ENCODE measurements around the gene SVIL. TPM values are rescaled to one million over a fixed set of nuclear protein-coding genes. Genes with fewer than 3 reads are reported as not detected.

The SVIL gene
- polyA plus RNA-seq, 6 donors from 2014 or later: 0.35 to 3.9 (median 1.6) TPM; not detected in 3

DNA sequence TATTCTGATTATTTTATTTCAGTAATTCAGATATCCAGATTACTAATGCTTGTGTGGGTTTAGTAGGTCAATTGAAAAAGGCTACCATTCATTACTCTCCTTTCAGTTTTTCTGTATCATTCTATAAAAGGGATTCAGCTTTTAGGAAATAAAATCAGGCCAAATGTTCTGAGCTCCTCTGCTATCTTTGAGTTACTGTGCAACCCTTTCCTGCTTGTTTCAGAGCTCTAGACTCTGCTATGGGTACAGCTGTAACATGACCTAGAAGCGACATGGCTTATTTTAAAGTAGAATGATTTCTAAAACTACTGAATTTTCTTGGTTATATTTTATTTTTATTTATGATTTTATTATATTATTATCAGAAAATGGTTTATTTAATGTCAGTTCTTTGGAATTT lies 203.1 kb downstream of the SVIL start:
- ATAC-seq (ENCODE audit: low read depth in 2 of 2) (no peak), DNase-seq (no peak)
- Mint-ChIP-seq H3K9me3 (peaks cover 0 to 7% (median 2%) of the 10 kb centered on the region in 7 donors), H3K4me3 (no peak overlapping the region), H3K4me1 (peaks cover 0 to 2% (median 0%) of the 10 kb centered on the region in 3 donors), H3K27me3 (no peaks in the 10 kb centered on the region), H3K27ac (no peak overlapping the region), H3K36me3 (no peaks in the 10 kb centered on the region)

- no peaks in the 10 kb centered on the region for H3K36me3 Mint-ChIP-seq
- ATAC-seq (ENCODE audit: low read depth in 2 of 2): no peak
- peaks cover 0 to 2% (median 0%) of the 10 kb centered on the region in 3 donors for H3K4me1 Mint-ChIP-seq
- H3K27ac Mint-ChIP-seq: no peak overlapping the region
- no peaks in the 10 kb centered on the region for H3K27me3 Mint-ChIP-seq
- DNase-seq: no peak
- no peaks in the 10 kb centered on the region for H3K9me3 Mint-ChIP-seq
- no peak overlapping the region for H3K4me3 Mint-ChIP-seq
Measured at GRCh38 chr10:29430101-29430500, 204.7 kb downstream of the SVIL start.

GRCh38 chr10:29428486-29428885 lies 206.3 kb downstream of the SVIL start:
- Mint-ChIP-seq H3K27me3 (no peaks in the 10 kb centered on the region), H3K36me3 (peaks cover 0 to 6% of the 10 kb centered on the region in 2 donors), H3K4me1 (peaks cover 0 to 2% (median 0%) of the 10 kb centered on the region in 3 donors), H3K4me3 (no peak overlapping the region), H3K9me3 (no peaks in the 10 kb centered on the region), H3K27ac (no peak overlapping the region)
- DNase-seq: no peak
- ATAC-seq (ENCODE audit: low read depth in 2 of 2): no peak

GRCh38 chr10:29427667-29428066 lies 207.1 kb downstream of the SVIL start:
- DNase-seq: no peak
- Mint-ChIP-seq H3K4me3 (no peak overlapping the region), H3K4me1 (peaks cover 0 to 2% (median 0%) of the 10 kb centered on the region in 3 donors), H3K27ac (no peak overlapping the region), H3K36me3 (peaks cover 0 to 6% of the 10 kb centered on the region in 2 donors), H3K27me3 (no peaks in the 10 kb centered on the region), H3K9me3 (no peaks in the 10 kb centered on the region)
- no peak for ATAC-seq (ENCODE audit: low read depth in 2 of 2)

DNA sequence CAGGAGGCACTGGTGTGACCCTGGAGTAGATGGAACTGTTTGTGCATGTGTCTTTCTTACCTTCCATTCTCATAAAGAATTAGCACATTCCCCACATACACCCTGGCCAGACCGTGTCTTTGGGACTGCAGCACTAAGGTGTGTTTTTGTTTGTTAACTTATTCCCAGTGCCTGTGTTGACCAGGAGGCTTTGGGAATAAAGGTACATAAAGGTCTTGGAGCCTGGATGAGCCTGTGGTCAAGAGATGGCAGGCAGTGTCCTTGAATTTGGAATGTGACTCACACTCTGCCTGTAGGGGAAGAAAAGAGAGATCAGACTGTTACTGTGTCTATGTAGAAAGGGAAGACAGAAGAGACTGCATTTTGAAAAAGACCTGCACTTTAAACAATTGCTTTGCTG lies 208.4 kb downstream of the SVIL start:
- Mint-ChIP-seq H3K36me3 (peaks cover 0 to 6% of the 10 kb centered on the region in 2 donors), H3K9me3 (no peaks in the 10 kb centered on the region), H3K27ac (no peak overlapping the region), H3K27me3 (no peaks in the 10 kb centered on the region), H3K4me1 (peaks cover 0 to 2% (median 0%) of the 10 kb centered on the region in 3 donors), H3K4me3 (no peak overlapping the region)
- DNase-seq: no peak
- ATAC-seq (ENCODE audit: low read depth in 2 of 2): no peak

GRCh38 chr10:29424017-29424416 lies 210.8 kb downstream of the SVIL start:
- H3K4me3 Mint-ChIP-seq: no peak overlapping the region
- peaks cover 0 to 6% of the 10 kb centered on the region in 2 donors for H3K36me3 Mint-ChIP-seq
- H3K9me3 Mint-ChIP-seq: no peaks in the 10 kb centered on the region
- DNase-seq: no peak
- no peaks in the 10 kb centered on the region for H3K27me3 Mint-ChIP-seq
- no peaks in the 10 kb centered on the region for H3K4me1 Mint-ChIP-seq
- ATAC-seq (ENCODE audit: low read depth in 2 of 2): no peak
- peak overlapping the region in 1 of 6 donors; percentile 27 for H3K27ac Mint-ChIP-seq

DNA sequence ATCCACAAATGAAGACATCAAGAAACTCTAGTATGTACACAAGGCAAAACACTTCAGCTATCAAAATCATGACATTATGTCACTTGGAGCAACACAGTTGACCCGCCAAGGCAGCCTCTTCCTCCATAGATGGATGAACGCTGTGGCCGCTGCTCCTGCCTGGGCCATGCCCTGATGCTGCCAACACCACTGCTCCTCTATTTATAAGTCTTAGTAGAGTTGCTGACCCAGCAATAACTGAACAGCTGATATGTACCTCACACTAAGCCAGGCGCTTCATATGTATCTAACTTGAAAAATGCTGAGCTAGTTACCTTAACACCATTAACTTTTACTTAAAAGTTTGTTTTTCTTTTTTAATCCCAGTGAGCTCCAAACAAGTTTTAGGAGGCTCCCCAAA lies 214.0 kb downstream of the SVIL start:
- H3K36me3 Mint-ChIP-seq: peaks cover 0 to 6% of the 10 kb centered on the region in 2 donors
- no peak for DNase-seq
- no peak overlapping the region for H3K4me3 Mint-ChIP-seq
- H3K27ac Mint-ChIP-seq: no peak overlapping the region
- H3K9me3 Mint-ChIP-seq: no peaks in the 10 kb centered on the region
- H3K27me3 Mint-ChIP-seq: no peaks in the 10 kb centered on the region
- ATAC-seq (ENCODE audit: low read depth in 2 of 2): no peak
- no peaks in the 10 kb centered on the region for H3K4me1 Mint-ChIP-seq

GRCh38 chr10:29417324-29417723 lies 217.4 kb downstream of the SVIL start:
- Mint-ChIP-seq H3K36me3 (no peaks in the 10 kb centered on the region), H3K27me3 (no peaks in the 10 kb centered on the region), H3K4me3 (no peak overlapping the region), H3K4me1 (peaks cover 0 to under 1% (median 0%) of the 10 kb centered on the region in 3 donors), H3K27ac (peak overlapping the region in 1 of 6 donors; percentile 61), H3K9me3 (no peaks in the 10 kb centered on the region)
- DNase-seq (no peak), ATAC-seq (ENCODE audit: low read depth in 2 of 2) (no peak)

- H3K4me3 Mint-ChIP-seq: no peak overlapping the region
Measured at GRCh38 chr10:29415876-29416275, 218.9 kb downstream of the SVIL start.

GRCh38 chr10:29414501-29414900 lies 220.3 kb downstream of the SVIL start:
- Mint-ChIP-seq H3K4me1 (peaks cover 5 to 13% (median 6%) of the 10 kb centered on the region in 3 donors), H3K4me3 (peak overlapping the region in 1 of 8 donors; percentile 36), H3K36me3 (no peaks in the 10 kb centered on the region), H3K27ac (no peak overlapping the region), H3K9me3 (no peaks in the 10 kb centered on the region), H3K27me3 (peaks cover 0 to under 1% (median 0%) of the 10 kb centered on the region in 3 donors)
- ATAC-seq (ENCODE audit: low read depth in 2 of 2): no peak
- DNase-seq: no peak

More at GRCh38 chr10:29415876-29416275, 218.9 kb downstream of the SVIL start:
- H3K36me3 Mint-ChIP-seq: no peaks in the 10 kb centered on the region
- ATAC-seq (ENCODE audit: low read depth in 2 of 2): no peak
- no peak for DNase-seq
- H3K9me3 Mint-ChIP-seq: no peaks in the 10 kb centered on the region
- no peaks in the 10 kb centered on the region for H3K27me3 Mint-ChIP-seq
- H3K4me1 Mint-ChIP-seq: peaks cover 0 to 7% (median 0%) of the 10 kb centered on the region in 3 donors
- no peak overlapping the region for H3K27ac Mint-ChIP-seq

DNA sequence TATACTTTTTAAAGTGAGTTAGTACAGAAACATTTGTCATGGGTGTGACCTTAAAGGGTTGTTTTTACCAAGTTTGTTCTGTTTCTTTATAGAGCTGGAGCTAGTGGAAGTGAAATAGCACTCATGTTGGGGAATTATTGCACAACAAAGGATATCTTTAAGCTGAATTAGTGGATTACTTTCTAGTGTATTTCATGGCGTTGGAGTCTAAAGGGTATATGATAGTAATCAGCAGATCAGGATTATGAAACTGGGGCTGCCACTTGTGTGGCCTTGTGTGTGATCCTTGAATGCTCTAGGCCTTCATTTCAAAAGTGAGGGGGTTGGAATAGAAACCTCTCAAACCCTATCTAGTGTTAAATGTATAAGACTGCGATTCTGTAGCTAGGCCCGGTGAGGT lies 222.3 kb downstream of the SVIL start:
- no peak overlapping the region for H3K27ac Mint-ChIP-seq
- peak overlapping the region in 1 of 8 donors; percentile 46 for H3K4me3 Mint-ChIP-seq

DNA sequence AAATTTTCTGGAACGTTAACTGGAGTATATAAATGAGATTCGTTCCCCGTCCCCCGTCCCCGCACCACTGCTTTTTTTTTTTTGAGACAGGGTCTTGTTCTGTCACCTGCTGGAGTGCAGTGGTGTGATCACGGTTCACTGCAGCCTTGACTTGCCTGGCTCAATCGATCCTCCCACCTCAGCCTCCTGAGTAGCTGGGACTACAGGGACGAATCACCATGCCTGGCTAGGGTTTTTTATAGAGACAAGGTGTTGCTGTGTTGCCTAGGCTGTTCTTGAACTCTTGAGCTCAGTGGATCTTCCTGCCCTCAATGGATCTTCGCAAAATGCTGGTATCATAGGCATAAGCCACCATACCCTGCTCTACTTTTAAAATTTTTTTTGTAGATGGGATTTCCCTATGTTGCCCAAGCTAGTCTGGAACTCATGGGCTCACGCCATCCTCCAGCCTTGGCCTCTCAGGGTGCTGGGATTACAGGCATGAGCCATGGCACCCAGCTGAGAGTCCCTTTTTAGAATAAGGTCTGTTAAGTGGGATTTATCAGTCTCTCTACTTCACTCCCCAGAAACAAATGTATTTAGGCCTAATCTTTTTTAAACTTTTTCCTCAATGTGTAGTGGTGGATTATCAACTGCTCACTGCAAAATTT lies 223.0 kb downstream of the SVIL start:
- no peak for DNase-seq
- ATAC-seq (ENCODE audit: low read depth in 2 of 2): no peak
- peak overlapping the region in 1 of 8 donors; percentile 46 for H3K4me3 Mint-ChIP-seq
- H3K27ac Mint-ChIP-seq: no peak overlapping the region
- peaks cover 0 to 14% (median 4%) of the 10 kb centered on the region in 3 donors for H3K27me3 Mint-ChIP-seq
- no peaks in the 10 kb centered on the region for H3K36me3 Mint-ChIP-seq
- peaks cover 8 to 18% (median 9%) of the 10 kb centered on the region in 3 donors for H3K4me1 Mint-ChIP-seq
- H3K9me3 Mint-ChIP-seq: peaks cover 0 to 6% (median 0%) of the 10 kb centered on the region in 7 donors

More for the DNA sequence above, 222.3 kb downstream of the SVIL start:
- ATAC-seq (ENCODE audit: low read depth in 2 of 2) (no peak), DNase-seq (no peak)
- peaks cover 0 to 11% (median 4%) of the 10 kb centered on the region in 3 donors for H3K27me3 Mint-ChIP-seq
- H3K4me1 Mint-ChIP-seq: peaks cover 8 to 18% (median 9%) of the 10 kb centered on the region in 3 donors
- peaks cover 0 to 4% (median 0%) of the 10 kb centered on the region in 7 donors for H3K9me3 Mint-ChIP-seq
- H3K36me3 Mint-ChIP-seq: no peaks in the 10 kb centered on the region

GRCh38 chr10:29409241-29410054 lies 225.3 kb downstream of the SVIL start:
- H3K27ac Mint-ChIP-seq: peak overlapping the region in 3 of 6 donors; percentile 87 to 94 (median 92)
- peaks cover 0 to 14% (median 4%) of the 10 kb centered on the region in 3 donors for H3K27me3 Mint-ChIP-seq
- H3K36me3 Mint-ChIP-seq: no peaks in the 10 kb centered on the region
- ATAC-seq (ENCODE audit: low read depth in 2 of 2) (peak; percentile 52 to 59), DNase-seq (peak; percentile 2)
- peak overlapping the region; percentile 88 to 97 (median 95) for H3K4me3 Mint-ChIP-seq
- peaks cover 8 to 18% (median 9%) of the 10 kb centered on the region in 3 donors for H3K4me1 Mint-ChIP-seq
- peaks cover 0 to 6% (median 0%) of the 10 kb centered on the region in 7 donors for H3K9me3 Mint-ChIP-seq

All from naive B cell (primary cell).